ENCODE data around the gene PLXNA2.

Gene PLXNA2

GRCh38 chr1:208019257-208019656, 224.9 kb downstream of the PLXNA2 start:
- DNase-seq (ENCODE audit: low read depth): no peak

- DNase-seq (ENCODE audit: low read depth): no peak
These were observed 228.9 kb downstream of the PLXNA2 start for GRCh38 chr1:208015255-208015654.

GRCh38 chr1:208013210-208013609, 231.0 kb downstream of the PLXNA2 start:
- DNase-seq (ENCODE audit: low read depth): no peak

GRCh38 chr1:208012721-208013120, 231.5 kb downstream of the PLXNA2 start:
- DNase-seq (ENCODE audit: low read depth): no peak

- no peak for DNase-seq (ENCODE audit: low read depth)
These were observed 233.6 kb downstream of the PLXNA2 start for GRCh38 chr1:208010487-208011071.

- DNase-seq (ENCODE audit: low read depth): no peak
These were observed 234.3 kb downstream of the PLXNA2 start for GRCh38 chr1:208009706-208010444.

- DNase-seq (ENCODE audit: low read depth): no peak
These were observed 234.9 kb downstream of the PLXNA2 start for GRCh38 chr1:208009303-208009702.

GRCh38 chr1:208008534-208008933, 235.7 kb downstream of the PLXNA2 start:
- no peak for DNase-seq (ENCODE audit: low read depth)

GRCh38 chr1:208007938-208008342, 236.2 kb downstream of the PLXNA2 start:
- no peak for DNase-seq (ENCODE audit: low read depth)

GRCh38 chr1:208007319-208007937, 236.8 kb downstream of the PLXNA2 start:
- DNase-seq (ENCODE audit: low read depth): no peak

- DNase-seq (ENCODE audit: low read depth): no peak
These were observed 237.8 kb downstream of the PLXNA2 start for GRCh38 chr1:208006258-208006920.

GRCh38 chr1:208004851-208005250, 239.3 kb downstream of the PLXNA2 start:
- no peak for DNase-seq (ENCODE audit: low read depth)

- no peak for DNase-seq (ENCODE audit: low read depth)
These were observed 240.9 kb downstream of the PLXNA2 start for GRCh38 chr1:208003241-208003640.

- no peak for DNase-seq (ENCODE audit: low read depth)
These were observed 241.5 kb downstream of the PLXNA2 start for GRCh38 chr1:208002672-208003071.

- DNase-seq (ENCODE audit: low read depth): no peak
These were observed 242.1 kb downstream of the PLXNA2 start for GRCh38 chr1:208002078-208002477.

GRCh38 chr1:208000504-208000903, 243.7 kb downstream of the PLXNA2 start:
- DNase-seq (ENCODE audit: low read depth): no peak

- no peak for DNase-seq (ENCODE audit: low read depth)
These were observed 244.2 kb downstream of the PLXNA2 start for GRCh38 chr1:207999972-208000371.

GRCh38 chr1:207999274-207999915, 244.8 kb downstream of the PLXNA2 start:
- no peak for DNase-seq (ENCODE audit: low read depth)

- DNase-seq (ENCODE audit: low read depth): no peak
These were observed 245.5 kb downstream of the PLXNA2 start for GRCh38 chr1:207998691-207999090.

- DNase-seq (ENCODE audit: low read depth): peak; percentile 15
These were observed 246.5 kb downstream of the PLXNA2 start for GRCh38 chr1:207997486-207998268.

- DNase-seq (ENCODE audit: low read depth): no peak
These were observed 247.5 kb downstream of the PLXNA2 start for GRCh38 chr1:207996636-207997035.

- no peak for DNase-seq (ENCODE audit: low read depth)
These were observed 248.6 kb downstream of the PLXNA2 start for GRCh38 chr1:207995576-207995975.

Data from stimulated activated CD8-positive, alpha-beta memory T cell treated with anti-CD3 and anti-CD28 coated beads, Interleukin-15, amount 100 ng/mL, for 1 hour (primary cell).